Measurements from ENCODE around the gene ANKMY1.

The ANKMY1 gene

GRCh38 chr2:240559286-240559685, 1.5 kb upstream of the ANKMY1 start:
- H3K4me3 ChIP-seq (ENCODE audit: low read length, poor library complexity, severe bottlenecking) = peak overlapping the region; percentile 87

GRCh38 chr2:240558236-240558761, 511 bp upstream of the ANKMY1 start:
- Histone ChIP-seq H3K4me1 (ENCODE audit: insufficient read depth, low read length, poor library complexity, severe bottlenecking) (peaks cover 24% of the 10 kb centered on the region), H3K27me3 (ENCODE audit: insufficient read depth, low read length, poor library complexity, severe bottlenecking) (no peaks in the 10 kb centered on the region), H3K4me2 (ENCODE audit: low read depth, low read length, poor library complexity, severe bottlenecking) (peak overlapping the region; percentile 89), H3K36me3 (ENCODE audit: insufficient read depth, low read length) (peaks cover 4% of the 10 kb centered on the region; the same call in 1 of the 2 replicates), H4K20me1 (ENCODE audit: insufficient read depth, low read length, poor library complexity, severe bottlenecking) (peaks cover 25% of the 10 kb centered on the region), H2AFZ (ENCODE audit: low read length) (no peak overlapping the region), H3K9ac (ENCODE audit: low read depth, low read length, poor library complexity, severe bottlenecking) (no peak overlapping the region), H3F3A (ENCODE audit: low read depth) (no peaks in the 10 kb centered on the region), H3K9me3 (ENCODE audit: insufficient read depth, low read depth, low read length) (no peaks in the 10 kb centered on the region), H3K79me2 (ENCODE audit: insufficient read depth, low read length) (peaks cover 71% of the 10 kb centered on the region), H3K4me3 (ENCODE audit: low read length, poor library complexity, severe bottlenecking) (peak overlapping the region; percentile 87), H3K9me2 (replicated peaks; ENCODE audit: low read depth, low read length) (no peaks in the 10 kb centered on the region)
- no peak for TF ChIP-seq EZH2phosphoT487 (IDR thresholded peaks at IDR 0.05; ENCODE audit: borderline replicate concordance)

More at GRCh38 chr2:240559286-240559685, 1.5 kb upstream of the ANKMY1 start:
- Histone ChIP-seq H3K9me3 (ENCODE audit: insufficient read depth, low read depth, low read length) (no peaks in the 10 kb centered on the region), H3K9me2 (replicated peaks; ENCODE audit: low read depth, low read length) (no peaks in the 10 kb centered on the region), H3K27me3 (ENCODE audit: insufficient read depth, low read length, poor library complexity, severe bottlenecking) (no peaks in the 10 kb centered on the region), H3K4me1 (ENCODE audit: insufficient read depth, low read length, poor library complexity, severe bottlenecking) (peaks cover 34% of the 10 kb centered on the region), H3K4me2 (ENCODE audit: low read depth, low read length, poor library complexity, severe bottlenecking) (peak overlapping the region; percentile 89), H4K20me1 (ENCODE audit: insufficient read depth, low read length, poor library complexity, severe bottlenecking) (peaks cover 25% of the 10 kb centered on the region), H3K9ac (ENCODE audit: low read depth, low read length, poor library complexity, severe bottlenecking) (peak overlapping the region; percentile 98), H3K36me3 (ENCODE audit: insufficient read depth, low read length) (peaks cover 4% of the 10 kb centered on the region; the same call in 1 of the 2 replicates), H3K79me2 (ENCODE audit: insufficient read depth, low read length) (peaks cover 80% of the 10 kb centered on the region), H2AFZ (ENCODE audit: low read length) (no peak overlapping the region), H3F3A (ENCODE audit: low read depth) (no peaks in the 10 kb centered on the region)
- no peak for TF ChIP-seq CTCF (conservative IDR thresholded peaks at IDR 0.05; ENCODE audit: low read length)
- TF ChIP-seq EZH2phosphoT487 (IDR thresholded peaks at IDR 0.05; ENCODE audit: borderline replicate concordance) = no peak

GRCh38 chr2:240557101-240557751, 562 bp downstream of the ANKMY1 start:
- peaks cover 19% of the 10 kb centered on the region for H3K4me1 ChIP-seq (ENCODE audit: insufficient read depth, low read length, poor library complexity, severe bottlenecking)
- no peak overlapping the region for H3K9ac ChIP-seq (ENCODE audit: low read depth, low read length, poor library complexity, severe bottlenecking)
- H4K20me1 ChIP-seq (ENCODE audit: insufficient read depth, low read length, poor library complexity, severe bottlenecking) = peaks cover 25% of the 10 kb centered on the region
- TF ChIP-seq EZH2phosphoT487 (IDR thresholded peaks at IDR 0.05; ENCODE audit: borderline replicate concordance) = no peak
- TF ChIP-seq CTCF (conservative IDR thresholded peaks at IDR 0.05; ENCODE audit: low read length) = no peak
- H2AFZ ChIP-seq (ENCODE audit: low read length) = no peak overlapping the region
- H3K4me3 ChIP-seq (ENCODE audit: low read length, poor library complexity, severe bottlenecking) = no peak overlapping the region
- H3K27me3 ChIP-seq (ENCODE audit: insufficient read depth, low read length, poor library complexity, severe bottlenecking) = no peaks in the 10 kb centered on the region
- peak overlapping the region; percentile 34 for H3K4me2 ChIP-seq (ENCODE audit: low read depth, low read length, poor library complexity, severe bottlenecking)
- no peaks in the 10 kb centered on the region for H3K9me3 ChIP-seq (ENCODE audit: insufficient read depth, low read depth, low read length)
- peaks cover 6% of the 10 kb centered on the region; the same call in 1 of the 2 replicates for H3K36me3 ChIP-seq (ENCODE audit: insufficient read depth, low read length)
- H3K9me2 ChIP-seq (replicated peaks; ENCODE audit: low read depth, low read length) = no peaks in the 10 kb centered on the region
- H3F3A ChIP-seq (ENCODE audit: low read depth) = no peaks in the 10 kb centered on the region
- H3K79me2 ChIP-seq (ENCODE audit: insufficient read depth, low read length) = peaks cover 65% of the 10 kb centered on the region
